Choroid plexus epithelial cell (primary cell): ENCODE results near the gene TYSND1.

Source experiments
- DNase-seq: peaks from one replicate; pipeline ENCODE4 v3.0.0-alpha.2; 2010; ENCODE audit warnings: low read depth
- H3K4me3 ChIP-seq: 2 replicates; pipeline ENCODE4 v1.5.1; 2011; ENCODE audit warnings: low read depth, mild to moderate bottlenecking, control low read depth, low read length, moderate library complexity
- CTCF ChIP-seq: conservative IDR thresholded peaks from 2 replicates; pipeline ENCODE4 v1.5.1; 2011; ENCODE audit warnings: low read depth, mild to moderate bottlenecking, control low read depth, inconsistent platforms, low read length, moderate library complexity

The TYSND1 gene

GRCh38 chr10:70146489-70147258 is at the start of gene TYSND1:
TSS of gene TYSND1 (minus strand) at chr10:70146700. CDS start at chr10:70146586, 114 bp downstream.
- TF ChIP-seq CTCF = peak; percentile 76
- peak within 1 kb of the TSS; percentile 64 for H3K4me3 ChIP-seq
- peak; percentile 99 for DNase-seq

- no peak for DNase-seq
- TF ChIP-seq CTCF = no peak
These were observed 46.9 kb upstream of the TYSND1 start for GRCh38 chr10:70193391-70193844.

GRCh38 chr10:70192326-70192968 is 45.9 kb upstream of the TYSND1 start:
- no peak for TF ChIP-seq CTCF
- H3K4me3 ChIP-seq = no peak overlapping the region
- DNase-seq = peak; percentile 34

More at GRCh38 chr10:70193391-70193844, 46.9 kb upstream of the TYSND1 start:
- H3K4me3 ChIP-seq = no peak overlapping the region

- no peak for TF ChIP-seq CTCF
- no peak overlapping the region for H3K4me3 ChIP-seq
- peak; percentile 95 for DNase-seq
These were observed 45.4 kb upstream of the TYSND1 start for GRCh38 chr10:70191972-70192305.

- no peak overlapping the region for H3K4me3 ChIP-seq
- peak; percentile 34 for DNase-seq
- TF ChIP-seq CTCF = no peak
These were observed 44.9 kb upstream of the TYSND1 start for GRCh38 chr10:70191161-70191971.

GRCh38 chr10:70190581-70190980 is 44.1 kb upstream of the TYSND1 start:
- peak; percentile 36 for DNase-seq
- no peak overlapping the region for H3K4me3 ChIP-seq
- no peak for TF ChIP-seq CTCF
